Neural progenitor cell (in vitro differentiated cells): ENCODE results near the gene TSPAN14.
"Not testable (repeated sequence)": the region's sequence is repeated elsewhere in the genome, so short reads cannot be mapped to it uniquely, and the experiment has no call there.

ENCODE experiments used
- CTCF ChIP-seq: fragments of 200-600 bp; sonication (generic); IDR thresholded peaks from 2 replicates; pipeline ENCODE4 v1.5.1; 2017; ENCODE audit warnings: antibody characterized with exemption, mild to moderate bottlenecking
- EZH2 ChIP-seq: fragments of 200-600 bp; sonication (generic); IDR thresholded peaks from 2 replicates; pipeline ENCODE4 v1.6.1; 2017; ENCODE audit warnings: antibody characterized with exemption, mild to moderate bottlenecking, moderate library complexity

- TF ChIP-seq CTCF, EZH2: not testable (repeated sequence)
These were observed 89.2 kb downstream of the TSPAN14 start for GRCh38 chr10:80543319-80543672.
